Right lobe of liver (tissue), 6 donors: ENCODE measurements around the gene ZNF180. TPM values are rescaled to one million over a fixed set of nuclear protein-coding genes. Genes with fewer than 3 reads are reported as not detected.

Experiments
- ATAC-seq, 4 donors: fragments of 200-7000 bp; cut with Tn5 transposase; one replicate each; pipeline ENCODE4 v1.9.1; 2020; ENCODE audit warnings: mild to moderate bottlenecking in 4 of 4, moderate library complexity in 4 of 4
- DNase-seq, 3 donors: peaks; one replicate each; pipeline ENCODE4 v3.0.0-alpha.2; 2020
- H3K27ac ChIP-seq, 3 donors: fragments of 200-600 bp; one replicate each; pipeline ENCODE4 v1.8.0; 2022
- H3K27me3 ChIP-seq, 2 donors: fragments of 200-600 bp; one replicate each; pipeline ENCODE4 v1.8.0; 2022
- H3K36me3 ChIP-seq, 4 donors: fragments of 200-600 bp; sonication (generic) in 1 of 4; one replicate each; pipeline versions ENCODE4 v1.5.1 to v1.8.0; 2017 to 2022; ENCODE audit warnings: control low read depth in 1 of 4
- H3K4me1 ChIP-seq, 4 donors: fragments of 200-600 bp; sonication (generic) in 1 of 4; one replicate each; pipeline versions ENCODE4 v1.5.1 to v1.8.0; 2017 to 2022; ENCODE audit warnings: control low read depth in 1 of 4
- H3K4me3 ChIP-seq, 3 donors: fragments of 200-600 bp; one replicate each; pipeline ENCODE4 v1.8.0; 2022
- H3K9me3 ChIP-seq, 4 donors: fragments of 200-600 bp; sonication (generic) in 1 of 4; one replicate each; pipeline versions ENCODE4 v1.5.1 to v1.8.0; 2017 to 2022; ENCODE audit warnings: control low read depth in 1 of 4
- POLR2A ChIP-seq: fragments of 450-650 bp; IDR thresholded peaks from one replicate; pipeline ENCODE4 v1.6.1; 2017; ENCODE audit warnings: antibody characterized with exemption, mild to moderate bottlenecking
- WGBS: methylation state at CpG from one replicate; pipeline ENCODE4 v1.1.6; 2018; ENCODE audit warnings: low coverage, low lambda C conversion rate; ENCODE audit not compliant: insufficient coverage; ENCODE audit errors: missing lambda C conversion rate; 5-methylcytosine and 5-hydroxymethylcytosine counted together
- intact Hi-C, 2 donors: fragments of 100-400 bp; cut with DNase I; formaldehyde crosslinking; loops; one replicate each; pipeline versions ENCODE4 v1.11.2 to v1.14.1; 2022
- long read RNA-seq: library from polyadenylated mRNA; unstranded; transcript quantifications from one replicate; pipeline ENCODE4 v2.0.0, GENCODE V29; 2019
- total RNA-seq, 6 experiments: library from RNA; depleted of rRNA in 2 of 6; stranded (reverse); fragments of >200 nt in 2 of 6; fragmentation: NEBNext Ultra II Directional in 3 of 6; extraction: Animal tissue kit (Norgen Biotek cat#: 25700) in 3 of 6; gene quantifications; one replicate each; pipeline versions ENCODE4 v1.1.0 to v1.2.4, GENCODE V29; 2016 to 2023
- TF ChIP-seq, protein P1 (sequence below), 4 donors: fragments of 200-600 bp in 3 of 4; fragments of 450-650 bp in 1 of 4; IDR thresholded peaks; one replicate each; pipeline versions ENCODE4 v1.5.1 to v1.8.0; 2016 to 2022; ENCODE audit warnings: antibody characterized with exemption in 4 of 4, mild to moderate bottlenecking in 2 of 4
- donor health status: DM: no; HTN: yes; CAD: no.
- donor health status: DM: no; HTN: no; CAD: no.
- donor health status: DM: no; HTN: no; CAD: no.
- donor health status: DM: no; HTN: yes; CAD: no.
- donor health status: DM: no; HTN: yes; CAD: no.

The ZNF180 gene
- 1 to 10 TPM; 2.4 to 4.1 (median 3.3) TPM for total RNA-seq
- long read RNA-seq, partial matches to known transcripts = 0 of 1 reads
- long read RNA-seq, other reads (novel, unspliced or antisense) = 0 of 1 reads

- peak within 1 kb of the TSS; percentile 81 to 92 (median 85) for H3K27ac ChIP-seq
- peak; percentile 96 to 99 (median 97) for ATAC-seq
- WGBS = 2% methylated on average over 13 of the region's 78 CpGs
- H3K27me3 ChIP-seq = no peaks in the 10 kb centered on the region
- H3K4me3 ChIP-seq = peak within 1 kb of the TSS; percentile 70 to 95 (median 76)
- intact Hi-C loops = no loop called here
- H3K4me1 ChIP-seq = peaks cover 0 to 10% (median 4%) of the 10 kb centered on the region in 4 donors
- peaks cover 0 to 11% (median 0%) of the 10 kb centered on the region in 4 donors for H3K9me3 ChIP-seq
- peaks cover 0 to 14% (median 5%) of the 10 kb centered on the region in 4 donors for H3K36me3 ChIP-seq
- TF ChIP-seq, protein P1, sequence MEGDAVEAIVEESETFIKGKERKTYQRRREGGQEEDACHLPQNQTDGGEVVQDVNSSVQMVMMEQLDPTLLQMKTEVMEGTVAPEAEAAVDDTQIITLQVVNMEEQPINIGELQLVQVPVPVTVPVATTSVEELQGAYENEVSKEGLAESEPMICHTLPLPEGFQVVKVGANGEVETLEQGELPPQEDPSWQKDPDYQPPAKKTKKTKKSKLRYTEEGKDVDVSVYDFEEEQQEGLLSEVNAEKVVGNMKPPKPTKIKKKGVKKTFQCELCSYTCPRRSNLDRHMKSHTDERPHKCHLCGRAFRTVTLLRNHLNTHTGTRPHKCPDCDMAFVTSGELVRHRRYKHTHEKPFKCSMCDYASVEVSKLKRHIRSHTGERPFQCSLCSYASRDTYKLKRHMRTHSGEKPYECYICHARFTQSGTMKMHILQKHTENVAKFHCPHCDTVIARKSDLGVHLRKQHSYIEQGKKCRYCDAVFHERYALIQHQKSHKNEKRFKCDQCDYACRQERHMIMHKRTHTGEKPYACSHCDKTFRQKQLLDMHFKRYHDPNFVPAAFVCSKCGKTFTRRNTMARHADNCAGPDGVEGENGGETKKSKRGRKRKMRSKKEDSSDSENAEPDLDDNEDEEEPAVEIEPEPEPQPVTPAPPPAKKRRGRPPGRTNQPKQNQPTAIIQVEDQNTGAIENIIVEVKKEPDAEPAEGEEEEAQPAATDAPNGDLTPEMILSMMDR (IDR thresholded peaks at IDR 0.05) = peak; percentile 31 to 78 (median 45)
- TF ChIP-seq POLR2A = peak; percentile 74
- DNase-seq = peak; percentile 96 to 97 (median 97)
Measured at GRCh38 chr19:44499962-44500949, at the start of gene ZNF180. Gene ZNF180, minus strand, starts transcription at chr19:44500522. Its CDS starts 3,188 bp downstream, at chr19:44497334.

- ATAC-seq = no peak
- H3K9me3 ChIP-seq = no peaks in the 10 kb centered on the region
- no peaks in the 10 kb centered on the region for H3K4me1 ChIP-seq
- no peaks in the 10 kb centered on the region for H3K36me3 ChIP-seq
- no peak for TF ChIP-seq POLR2A
- TF ChIP-seq, protein P1 (IDR thresholded peaks at IDR 0.05) = no peak
- no peak for DNase-seq
- no peak overlapping the region for H3K27ac ChIP-seq
- 95% methylated on average over 3 of the region's 3 CpGs for WGBS
- no peaks in the 10 kb centered on the region for H3K27me3 ChIP-seq
- no peak overlapping the region for H3K4me3 ChIP-seq
- intact Hi-C loops = no loop called here
Measured at GRCh38 chr19:44549507-44549906, 49.2 kb upstream of the ZNF180 start.

DNA sequence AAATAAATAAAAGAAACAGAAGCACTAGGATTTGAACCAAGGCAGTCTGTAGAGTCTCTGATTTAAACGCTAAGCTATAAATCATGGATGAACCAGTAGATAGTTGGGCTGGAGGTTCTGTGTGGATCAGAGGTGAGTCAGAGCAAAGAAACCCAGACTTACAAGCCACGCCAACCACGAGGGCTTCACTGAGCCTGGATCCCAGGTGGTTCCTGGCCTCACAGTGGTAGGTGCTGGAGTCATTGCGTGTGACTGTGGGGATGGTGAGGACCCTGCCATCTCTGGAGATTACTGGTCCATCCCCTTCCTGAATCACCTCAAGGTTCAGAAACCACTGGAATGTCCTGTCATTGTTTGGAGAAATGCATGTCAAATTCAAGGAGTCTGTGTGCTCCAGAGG lies 48.4 kb upstream of the ZNF180 start:
- ATAC-seq (no peak), DNase-seq (no peak)
- intact Hi-C loops = no loop called here
- no peak overlapping the region for H3K4me3 ChIP-seq
- 92% methylated on average over 1 of the region's 4 CpGs for WGBS
- H3K4me1 ChIP-seq = no peaks in the 10 kb centered on the region
- H3K9me3 ChIP-seq = no peaks in the 10 kb centered on the region
- no peak for TF ChIP-seq POLR2A
- TF ChIP-seq, protein P1 (IDR thresholded peaks at IDR 0.05) = no peak
- no peak overlapping the region for H3K27ac ChIP-seq
- H3K27me3 ChIP-seq = no peaks in the 10 kb centered on the region
- H3K36me3 ChIP-seq = no peaks in the 10 kb centered on the region

- no peak overlapping the region for H3K27ac ChIP-seq
- DNase-seq (no peak), ATAC-seq (no peak)
- intact Hi-C loops = no loop called here
- H3K4me1 ChIP-seq = no peaks in the 10 kb centered on the region
- no peaks in the 10 kb centered on the region for H3K9me3 ChIP-seq
- no peak overlapping the region for H3K4me3 ChIP-seq
- H3K27me3 ChIP-seq = no peaks in the 10 kb centered on the region
- 41% methylated on average over 2 of the region's 2 CpGs for WGBS
- no peaks in the 10 kb centered on the region for H3K36me3 ChIP-seq
- TF ChIP-seq, protein P1 (IDR thresholded peaks at IDR 0.05) = no peak
- TF ChIP-seq POLR2A = no peak
Measured at GRCh38 chr19:44544031-44544430, 43.7 kb upstream of the ZNF180 start.
